ENCODE results near the gene USP12.

DNA sequence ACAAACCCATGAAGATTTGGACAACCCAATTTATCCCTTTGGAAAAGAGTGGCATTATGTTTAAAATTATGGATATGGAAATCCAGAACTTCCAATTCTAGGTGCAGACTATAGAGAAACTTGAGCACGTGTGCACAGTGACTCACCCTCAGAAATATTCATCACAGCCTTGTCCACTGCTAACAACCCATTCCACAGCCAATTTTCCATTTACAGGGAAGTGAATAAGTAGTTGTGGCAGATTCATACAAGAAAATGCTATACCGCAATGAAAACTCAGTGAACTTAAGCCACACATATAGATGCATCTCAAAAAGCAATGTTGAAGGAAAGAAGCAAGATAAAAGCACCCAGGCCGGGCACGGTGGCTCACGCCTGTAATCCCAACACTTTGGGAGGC, 133.3 kb downstream of the USP12 start:
- TF ChIP-seq, protein P1, sequence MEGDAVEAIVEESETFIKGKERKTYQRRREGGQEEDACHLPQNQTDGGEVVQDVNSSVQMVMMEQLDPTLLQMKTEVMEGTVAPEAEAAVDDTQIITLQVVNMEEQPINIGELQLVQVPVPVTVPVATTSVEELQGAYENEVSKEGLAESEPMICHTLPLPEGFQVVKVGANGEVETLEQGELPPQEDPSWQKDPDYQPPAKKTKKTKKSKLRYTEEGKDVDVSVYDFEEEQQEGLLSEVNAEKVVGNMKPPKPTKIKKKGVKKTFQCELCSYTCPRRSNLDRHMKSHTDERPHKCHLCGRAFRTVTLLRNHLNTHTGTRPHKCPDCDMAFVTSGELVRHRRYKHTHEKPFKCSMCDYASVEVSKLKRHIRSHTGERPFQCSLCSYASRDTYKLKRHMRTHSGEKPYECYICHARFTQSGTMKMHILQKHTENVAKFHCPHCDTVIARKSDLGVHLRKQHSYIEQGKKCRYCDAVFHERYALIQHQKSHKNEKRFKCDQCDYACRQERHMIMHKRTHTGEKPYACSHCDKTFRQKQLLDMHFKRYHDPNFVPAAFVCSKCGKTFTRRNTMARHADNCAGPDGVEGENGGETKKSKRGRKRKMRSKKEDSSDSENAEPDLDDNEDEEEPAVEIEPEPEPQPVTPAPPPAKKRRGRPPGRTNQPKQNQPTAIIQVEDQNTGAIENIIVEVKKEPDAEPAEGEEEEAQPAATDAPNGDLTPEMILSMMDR (IDR thresholded peaks at IDR 0.05) = no peak
- TF ChIP-seq POLR2A (IDR thresholded peaks at IDR 0.05) = no peak
